GM12878 (cell line): Measurements from ENCODE around the gene UPP2. TPM values are rescaled to one million over a fixed set of nuclear protein-coding genes. Genes with fewer than 3 reads are reported as not detected.

ENCODE experiments used
- ATAC-seq: fragments of 200-7000 bp; cut with Tn5 transposase; 3 replicates; pipeline ENCODE4 v1.9.1; 2020; ENCODE audit warnings: mild to moderate bottlenecking, moderate library complexity
- BruUV-seq: library from RNA; stranded (reverse); fragments of 400-500 nt; replicated peaks from 2 replicates; lab custom pipeline; 2021; lab: Mats Ljungman, UMichigan
- CTCF ChIA-PET: fragments of 300-600 bp; sonication (Branson Sonifier 250); formaldehyde crosslinking; extraction: SDS; loops from one replicate; lab custom pipeline; 2021; ENCODE audit warnings: inconsistent platforms; lab: Yijun Ruan, JAX
- POLR2A ChIA-PET: fragments of 350-600 bp; formaldehyde crosslinking; extraction: SDS; loops from one replicate; lab custom pipeline; 2021; ENCODE audit warnings: inconsistent platforms; lab: Charles Lee
- RAD21 ChIA-PET: fragments of 300-600 bp; sonication (Branson Sonifier 250); formaldehyde crosslinking; loops from one replicate; lab custom pipeline; 2023; ENCODE audit warnings: antibody characterized with exemption; ENCODE audit not compliant: unreplicated experiment; lab: Charles Lee
- SMC1A ChIA-PET: fragments of 300-600 bp; sonication (Branson Sonifier 250); formaldehyde crosslinking; loops from one replicate; lab custom pipeline; 2023; ENCODE audit not compliant: unreplicated experiment, uncharacterized antibody; lab: Charles Lee
- DNase-seq: peaks from one replicate; pipeline ENCODE4 v3.0.0-alpha.2; 2011; ENCODE audit warnings: low read depth, low spot score
- FAIRE-seq: peaks from 3 replicates; lab custom pipeline; 2011; peaks lifted over from hg19 to GRCh38; lab: Jason Lieb, UNC
- H2AFZ ChIP-seq: 2 replicates; pipeline ENCODE4 v1.6.0; 2011; ENCODE audit warnings: low read depth, low read length, control low read depth; ENCODE audit not compliant: control insufficient read depth
- H3K27ac ChIP-seq: 2 replicates; pipeline ENCODE4 v1.5.1; 2011; ENCODE audit warnings: control low read depth; ENCODE audit not compliant: control insufficient read depth, insufficient read depth
- H3K27me3 ChIP-seq, 2 experiments: replicated peaks in 1 of 2; 2 replicates each; pipeline versions ENCODE4 v1.6.0 to v1.6.1; 2011; ENCODE audit warnings: low read length in 1 of 2; ENCODE audit not compliant: control insufficient read depth in 2 of 2, insufficient read depth in 2 of 2
- H3K36me3 ChIP-seq, 2 experiments: 2 replicates each; pipeline ENCODE4 v1.5.1; 2011; ENCODE audit warnings: low read length in 1 of 2; ENCODE audit not compliant: control insufficient read depth in 2 of 2, insufficient read depth in 2 of 2
- H3K4me1 ChIP-seq: 2 replicates; pipeline ENCODE4 v1.6.1; 2011; ENCODE audit warnings: mild to moderate bottlenecking, low read length, moderate library complexity, mixed read lengths; ENCODE audit not compliant: control insufficient read depth, insufficient read depth
- H3K4me2 ChIP-seq: 2 replicates; pipeline ENCODE4 v1.6.0; 2011; ENCODE audit warnings: control low read depth; ENCODE audit not compliant: control insufficient read depth, insufficient read depth
- H3K4me3 ChIP-seq: fragments of 200-600 bp; sonication (generic); 2 replicates; pipeline ENCODE4 v1.5.1; 2016
- H3K79me2 ChIP-seq: 2 replicates; pipeline ENCODE4 v1.6.0; 2011; ENCODE audit warnings: low read length; ENCODE audit not compliant: control insufficient read depth, insufficient read depth
- H3K9ac ChIP-seq: 2 replicates; pipeline ENCODE4 v1.8.0; 2011; ENCODE audit warnings: low read length, control low read depth, mixed read lengths; ENCODE audit not compliant: control insufficient read depth, insufficient read depth
- H3K9me3 ChIP-seq: replicated peaks from 3 replicates; pipeline ENCODE4 v1.5.1; 2011; ENCODE audit warnings: mild to moderate bottlenecking, low read length; ENCODE audit not compliant: control insufficient read depth, insufficient read depth
- H4K20me1 ChIP-seq: 2 replicates; pipeline ENCODE4 v1.6.0; 2011; ENCODE audit not compliant: control insufficient read depth, insufficient read depth
- CREB1 ChIP-seq: IDR thresholded peaks from 2 replicates; pipeline ENCODE4 v1.6.1; 2012; ENCODE audit warnings: low read depth, mild to moderate bottlenecking, inconsistent platforms
- DPF2 ChIP-seq: fragments of 450-650 bp; IDR thresholded peaks from 2 replicates; pipeline ENCODE4 v1.6.1; 2017; ENCODE audit warnings: mild to moderate bottlenecking
- EGR1 ChIP-seq, 2 experiments: IDR thresholded peaks; 1 replicate in 1 of 2; 2 replicates in 1 of 2; pipeline ENCODE4 v1.6.1; 2011 to 2012; ENCODE audit warnings: low read depth in 2 of 2, low read length in 2 of 2, borderline replicate concordance in 1 of 2, mild to moderate bottlenecking in 1 of 2, moderate library complexity in 1 of 2
- ESRRA ChIP-seq: IDR thresholded peaks from 2 replicates; pipeline ENCODE4 v1.6.1; 2012; ENCODE audit warnings: mild to moderate bottlenecking, low read length, improper control_type of control experiment
- MLLT1 ChIP-seq: fragments of 450-650 bp; IDR thresholded peaks from 2 replicates; pipeline ENCODE4 v1.6.1; 2016; ENCODE audit warnings: mild to moderate bottlenecking
- NBN ChIP-seq: fragments of 450-650 bp; IDR thresholded peaks from 2 replicates; pipeline ENCODE4 v1.6.1; 2016
- NR2C2 ChIP-seq: IDR thresholded peaks from 2 replicates; pipeline ENCODE4 v1.6.1; 2011; ENCODE audit warnings: borderline replicate concordance, low read depth; ENCODE audit not compliant: control insufficient read depth, insufficient read length
- POLR2AphosphoS5 ChIP-seq: IDR thresholded peaks from 2 replicates; pipeline ENCODE4 v1.6.1; 2011; ENCODE audit warnings: mild to moderate bottlenecking, low read length, inconsistent platforms
- SMC3 ChIP-seq: IDR thresholded peaks from 2 replicates; pipeline ENCODE4 v1.6.1; 2011; ENCODE audit warnings: low read length, improper control_type of control experiment, borderline replicate concordance
- SPI1 ChIP-seq: IDR thresholded peaks from 2 replicates; pipeline ENCODE4 v1.6.1; 2011; ENCODE audit warnings: low read depth, mild to moderate bottlenecking, low read length, moderate library complexity, borderline replicate concordance; ENCODE audit not compliant: insufficient read depth
- SREBF1 ChIP-seq: IDR thresholded peaks from 2 replicates; pipeline ENCODE4 v1.6.1; 2012; ENCODE audit warnings: mild to moderate bottlenecking, low read length
- SREBF2 ChIP-seq: IDR thresholded peaks from 2 replicates; pipeline ENCODE4 v1.6.1; 2012; ENCODE audit warnings: mild to moderate bottlenecking, low read length
- WGBS: methylation state at CpG from one replicate; pipeline ENCODE4 v1.1.6; 2016; ENCODE audit warnings: low lambda C conversion rate; ENCODE audit not compliant: insufficient replicate concordance, insufficient coverage; ENCODE audit errors: missing lambda C conversion rate; 5-methylcytosine and 5-hydroxymethylcytosine counted together
- in situ Hi-C: fragments of 300-500 bp; cut with MboI; formaldehyde crosslinking; loops from 9 replicates; pipeline ENCODE4 v1.14.3; 2018; ENCODE audit warnings: mixed read lengths
- intact Hi-C: fragments of 100-400 bp; cut with micrococcal nuclease; formaldehyde crosslinking; loops from one replicate; pipeline ENCODE4 v1.14.2; 2022; ENCODE audit not compliant: unreplicated experiment
- polyA plus RNA-seq, 11 experiments: library from polyadenylated mRNA; depleted of rRNA in 4 of 11; unstranded in 6 of 11; stranded (reverse) in 5 of 11; fragments of >200 nt; fragmentation: Nextera tagmentation in 4 of 11; fragmentation: Illumina TruSeq in 1 of 11; extraction: Ambion mirVana in 4 of 11; extraction: Trizol in 1 of 11; gene quantifications; 1 replicate in 1 of 11; 2 replicates in 10 of 11; pipeline versions ENCODE4 v1.2.1 to v1.2.3, GENCODE V29; 2011 to 2016; ENCODE audit warnings: inconsistent platforms in 2 of 11, missing spikeins in 2 of 11, low read depth in 1 of 11
- total RNA-seq, 4 experiments: library from RNA; depleted of rRNA in 3 of 4; stranded (reverse); fragments of >200 nt in 3 of 4; fragmentation: Illumina TruSeq in 1 of 4; extraction: Trizol in 1 of 4; gene quantifications; 2 replicates each; pipeline versions ENCODE4 v1.2.1 to v1.2.3, GENCODE V29; 2013 to 2021

Gene UPP2
- total and polyA plus RNA-seq, 10 of the 15 experiments (the other 5 are each of a cell fraction or from before 2014, with no cell fraction given), result not detected

- Histone ChIP-seq H3K4me3 (no peak overlapping the region), H2AFZ (no peak overlapping the region), H3K4me1 (no peaks in the 10 kb centered on the region), H3K4me2 (no peak overlapping the region), H4K20me1 (no peaks in the 10 kb centered on the region), H3K27ac (no peak overlapping the region), H3K9ac (no peak overlapping the region), H3K27me3 (no peaks in the 10 kb centered on the region), H3K9me3 (no peaks in the 10 kb centered on the region)
- ChIA-PET POLR2A (no interaction called here), RAD21 (no interaction called here)
- DNase-seq (no peak), FAIRE-seq (no peak), ATAC-seq (peak; percentile 66)
- 24% methylated on average over 6 of the region's 6 CpGs for WGBS
- intact Hi-C loops, result no loop called here
- no TSS peak for BruUV-seq
- TF ChIP-seq DPF2 (no peak), EGR1 (IDR thresholded peaks at IDR 0.05; ENCODE audit: borderline replicate concordance in 1 of 2, low read depth in 2 of 2, low read length in 2 of 2) (no peak), SPI1 (peak; percentile 87)
- TF ChIP-seq, all 136 proteins: peak for 1
- Histone ChIP-seq H3K79me2 (no peaks in the 10 kb centered on the region), H3K36me3 (no peaks in the 10 kb centered on the region)
- in situ Hi-C loops, result no loop called here
- ChIA-PET CTCF (no interaction called here), SMC1A (no interaction called here)
These were observed 41.1 kb downstream of the UPP2 start for GRCh38 chr2:158142568-158143332.

- CTCF ChIA-PET, result no interaction called here
- H3K9ac ChIP-seq, result no peak overlapping the region
- H3K79me2 ChIP-seq, result no peaks in the 10 kb centered on the region
- H3K9me3 ChIP-seq, result no peaks in the 10 kb centered on the region
- no peaks in the 10 kb centered on the region for H3K27me3 ChIP-seq
- TF ChIP-seq ESRRA, result no peak
- no peak for TF ChIP-seq POLR2AphosphoS5
- TF ChIP-seq CREB1, result no peak
- TF ChIP-seq SREBF2, result no peak
- no peak for TF ChIP-seq SREBF1
- TF ChIP-seq NBN, result no peak
- no peak for TF ChIP-seq NR2C2
- TF ChIP-seq SMC3, result no peak
- no peak for TF ChIP-seq MLLT1
- TF ChIP-seq, all 136 proteins: peak for 0
- ChIA-PET RAD21 (no interaction called here), SMC1A (no interaction called here), POLR2A (no interaction called here)
- intact Hi-C loops, result no loop called here
- no peaks in the 10 kb centered on the region for H3K36me3 ChIP-seq
- in situ Hi-C loops, result no loop called here
- no peaks in the 10 kb centered on the region for H4K20me1 ChIP-seq
- DNase-seq (no peak), ATAC-seq (no peak), FAIRE-seq (no peak)
- no peak overlapping the region for H2AFZ ChIP-seq
- no peak overlapping the region for H3K4me3 ChIP-seq
- H3K4me1 ChIP-seq, result no peaks in the 10 kb centered on the region
- 20% methylated on average over 3 of the region's 3 CpGs for WGBS
- H3K4me2 ChIP-seq, result no peak overlapping the region
- no TSS peak for BruUV-seq
- H3K27ac ChIP-seq, result no peak overlapping the region
These were observed 42.2 kb downstream of the UPP2 start for GRCh38 chr2:158143703-158144360.
